ENCODE measurements around the gene EPN3.

DNA sequence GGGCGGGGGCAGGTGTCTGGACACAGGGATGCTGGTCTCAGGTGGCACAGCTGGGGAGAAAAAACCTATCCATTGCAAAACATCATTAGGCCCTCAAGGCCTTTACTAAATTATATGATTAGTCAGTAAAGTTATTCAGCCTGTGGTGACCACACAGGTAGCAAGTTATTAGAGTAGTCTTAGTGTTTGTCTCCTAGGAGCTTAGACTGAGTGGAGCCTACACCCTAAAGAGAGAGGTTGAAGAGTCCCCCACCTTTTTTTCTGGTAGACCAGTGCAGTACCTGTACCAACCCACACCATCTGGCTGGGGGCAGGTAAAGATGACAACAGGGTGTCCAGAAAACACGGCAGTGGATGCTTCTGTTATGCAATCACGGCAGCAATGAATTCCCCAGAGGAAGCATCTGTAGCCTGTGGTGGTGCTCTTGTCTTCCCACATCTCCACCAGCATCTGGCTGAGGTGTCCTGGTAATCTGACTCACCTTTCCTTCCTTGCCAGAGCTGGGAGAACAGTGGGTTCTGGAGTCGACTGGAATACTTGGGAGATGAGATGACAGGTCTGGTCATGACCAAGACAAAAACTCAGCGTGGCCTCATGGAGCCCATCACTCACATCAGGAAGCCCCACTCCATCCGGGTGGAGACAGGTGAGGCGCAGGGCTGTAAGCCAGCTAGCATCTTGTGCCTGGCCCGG is 13.2 kb upstream of the EPN3 start:
- TF ChIP-seq, protein P1, sequence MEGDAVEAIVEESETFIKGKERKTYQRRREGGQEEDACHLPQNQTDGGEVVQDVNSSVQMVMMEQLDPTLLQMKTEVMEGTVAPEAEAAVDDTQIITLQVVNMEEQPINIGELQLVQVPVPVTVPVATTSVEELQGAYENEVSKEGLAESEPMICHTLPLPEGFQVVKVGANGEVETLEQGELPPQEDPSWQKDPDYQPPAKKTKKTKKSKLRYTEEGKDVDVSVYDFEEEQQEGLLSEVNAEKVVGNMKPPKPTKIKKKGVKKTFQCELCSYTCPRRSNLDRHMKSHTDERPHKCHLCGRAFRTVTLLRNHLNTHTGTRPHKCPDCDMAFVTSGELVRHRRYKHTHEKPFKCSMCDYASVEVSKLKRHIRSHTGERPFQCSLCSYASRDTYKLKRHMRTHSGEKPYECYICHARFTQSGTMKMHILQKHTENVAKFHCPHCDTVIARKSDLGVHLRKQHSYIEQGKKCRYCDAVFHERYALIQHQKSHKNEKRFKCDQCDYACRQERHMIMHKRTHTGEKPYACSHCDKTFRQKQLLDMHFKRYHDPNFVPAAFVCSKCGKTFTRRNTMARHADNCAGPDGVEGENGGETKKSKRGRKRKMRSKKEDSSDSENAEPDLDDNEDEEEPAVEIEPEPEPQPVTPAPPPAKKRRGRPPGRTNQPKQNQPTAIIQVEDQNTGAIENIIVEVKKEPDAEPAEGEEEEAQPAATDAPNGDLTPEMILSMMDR (IDR thresholded peaks at IDR 0.05) = no peak
- TF ChIP-seq EZH2 (IDR thresholded peaks at IDR 0.05; ENCODE audit: borderline replicate concordance, insufficient read depth, low read depth, low read length, poor library complexity, severe bottlenecking) = no peak

Measured in B cell (primary cell).